ENCODE measurements around the gene DMAP1. TPM values are rescaled to one million over a fixed set of nuclear protein-coding genes. Genes with fewer than 3 reads are reported as not detected.

The DMAP1 gene
- total and polyA plus RNA-seq, 2 experiments from 2014 or later: 32.6 to 40.0 TPM

- Histone ChIP-seq H3K27me3 (ENCODE audit: insufficient read depth) (no peaks in the 10 kb centered on the region), H3K27ac (ENCODE audit: low read depth) (no peak overlapping the region), H3K4me1 (ENCODE audit: insufficient read depth) (no peaks in the 10 kb centered on the region; the same call in 1 of the 2 replicates), H3K4me3 (no peak overlapping the region), H2AFZ (no peak overlapping the region), H3K36me3 (ENCODE audit: insufficient read depth) (no peaks in the 10 kb centered on the region), H3K4me2 (no peak overlapping the region), H3K9me2 (ENCODE audit: insufficient read depth) (no peaks in the 10 kb centered on the region), H3F3A (replicated peaks; ENCODE audit: low read depth) (no peaks in the 10 kb centered on the region), H3K79me2 (replicated peaks; ENCODE audit: insufficient read depth) (no peaks in the 10 kb centered on the region), H4K20me1 (replicated peaks; ENCODE audit: insufficient read depth) (no peaks in the 10 kb centered on the region)
- Mint-ChIP-seq H3K27me3 (ENCODE audit: insufficient read depth, low read depth, poor library complexity) (peaks cover 3% of the 10 kb centered on the region), H3K4me3 (no peak overlapping the region), H3K4me1 (peaks cover 3% of the 10 kb centered on the region; the same call in 1 of the 3 replicates), H3K9me3 (peaks cover 8% of the 10 kb centered on the region; the same call in 2 of the 3 replicates), H3K36me3 (ENCODE audit: low read depth) (peaks cover 5% of the 10 kb centered on the region; the same call in 2 of the 3 replicates), H3K27ac (no peak overlapping the region; the same call in 1 of the 2 replicates)
- ATAC-seq (peak; percentile 57), DNase-seq (ENCODE audit: low spot score) (peak; percentile 19)
- TF ChIP-seq STAT1 (IDR thresholded peaks at IDR 0.05; ENCODE audit: unreplicated experiment): no peak
- TF ChIP-seq CTCF (conservative IDR thresholded peaks at IDR 0.05; ENCODE audit: low read depth in 2 of 2): peak; percentile 13 to 66; a peak in 2 of 4 replicates
- TF ChIP-seq NANOG (IDR thresholded peaks at IDR 0.05; ENCODE audit: borderline replicate concordance): no peak
Measured at GRCh38 chr1:44168520-44169098, 44.7 kb upstream of the DMAP1 start.

- Histone ChIP-seq H3K27me3 (ENCODE audit: insufficient read depth) (no peaks in the 10 kb centered on the region), H3K36me3 (ENCODE audit: insufficient read depth) (no peaks in the 10 kb centered on the region), H2AFZ (peak overlapping the region; percentile 86; the same call in 1 of the 2 replicates), H3K79me2 (replicated peaks; ENCODE audit: insufficient read depth) (no peaks in the 10 kb centered on the region), H3K4me1 (ENCODE audit: insufficient read depth) (no peaks in the 10 kb centered on the region; the same call in 1 of the 2 replicates), H3F3A (replicated peaks; ENCODE audit: low read depth) (no peaks in the 10 kb centered on the region), H3K4me3 (no peak overlapping the region), H3K4me2 (no peak overlapping the region), H3K9me2 (ENCODE audit: insufficient read depth) (no peaks in the 10 kb centered on the region), H3K27ac (ENCODE audit: low read depth) (no peak overlapping the region), H4K20me1 (replicated peaks; ENCODE audit: insufficient read depth) (no peaks in the 10 kb centered on the region)
- no peak overlapping the region for H3K27ac Mint-ChIP-seq
- H3K9me3 Mint-ChIP-seq: peaks cover 23% of the 10 kb centered on the region
- peaks cover 11% of the 10 kb centered on the region for H3K36me3 Mint-ChIP-seq (ENCODE audit: low read depth)
- H3K27me3 Mint-ChIP-seq (ENCODE audit: insufficient read depth, low read depth, poor library complexity): peaks cover 1% of the 10 kb centered on the region
- peaks cover 3% of the 10 kb centered on the region; the same call in 1 of the 3 replicates for H3K4me1 Mint-ChIP-seq
- DNase-seq (ENCODE audit: low spot score) (peak; percentile 35), ATAC-seq (peak; percentile 70)
- TF ChIP-seq ZNF331 (CRISPR knock-in tag; IDR thresholded peaks at IDR 0.05; ENCODE audit: low read depth) (no peak), REST (IDR thresholded peaks at IDR 0.05; ENCODE audit: unreplicated experiment) (no peak), ZNF114 (CRISPR knock-in tag; IDR thresholded peaks at IDR 0.05) (no peak), CTCF (conservative IDR thresholded peaks at IDR 0.05; ENCODE audit: low read depth in 2 of 2) (peak; percentile 29 to 52; a peak in 3 of 4 replicates)
- H3K4me3 Mint-ChIP-seq: no peak overlapping the region
Measured at GRCh38 chr1:44170281-44170823, 42.9 kb upstream of the DMAP1 start.

Data from GM23338 (cell line).